GM19463 (cell line): Measurements from ENCODE around the gene CPS1.

ENCODE experiments used
- ATAC-seq: cut with Tn5 transposase; IDR thresholded peaks from one replicate; pipeline ENCODE4 v1.9.1; 2021; ENCODE audit warnings: mild to moderate bottlenecking, moderate library complexity; ENCODE audit not compliant: unreplicated experiment

CPS1 gene

GRCh38 chr2:210604666-210605065 is 48.3 kb downstream of the CPS1 start:
- ATAC-seq: no peak

- no peak for ATAC-seq
Observed at GRCh38 chr2:210606001-210606400, 49.6 kb downstream of the CPS1 start.

GRCh38 chr2:210611466-210611865 is 55.1 kb downstream of the CPS1 start:
- ATAC-seq: peak; percentile 57

GRCh38 chr2:210616074-210616473 is 59.7 kb downstream of the CPS1 start:
- ATAC-seq: no peak

- ATAC-seq: peak; percentile 8
Observed at GRCh38 chr2:210617318-210617717, 60.9 kb downstream of the CPS1 start.

GRCh38 chr2:210617732-210618330 is 61.4 kb downstream of the CPS1 start:
- ATAC-seq: peak; percentile 73

- ATAC-seq: no peak
Observed at GRCh38 chr2:210620456-210620855, 64.1 kb downstream of the CPS1 start.

- ATAC-seq: no peak
Observed at GRCh38 chr2:210623506-210623905, 67.1 kb downstream of the CPS1 start.

- no peak for ATAC-seq
Observed at GRCh38 chr2:210626849-210627248, 70.5 kb downstream of the CPS1 start.

- ATAC-seq: no peak
Observed at GRCh38 chr2:210630873-210631560, 74.6 kb downstream of the CPS1 start.

- ATAC-seq: no peak
Observed at GRCh38 chr2:210633699-210634098, 77.3 kb downstream of the CPS1 start.

GRCh38 chr2:210635257-210635656 is 78.9 kb downstream of the CPS1 start:
- no peak for ATAC-seq

GRCh38 chr2:210642333-210642732 is 85.9 kb downstream of the CPS1 start:
- no peak for ATAC-seq

GRCh38 chr2:210647151-210647550 is 90.8 kb downstream of the CPS1 start:
- ATAC-seq: no peak

- no peak for ATAC-seq
Observed at GRCh38 chr2:210654091-210654490, 97.7 kb downstream of the CPS1 start.

- ATAC-seq: no peak
Observed at GRCh38 chr2:210655229-210655975, 99.0 kb downstream of the CPS1 start.

- ATAC-seq: no peak
Observed at GRCh38 chr2:210657874-210658273, 101.5 kb downstream of the CPS1 start.

GRCh38 chr2:210660751-210661150 is 104.4 kb downstream of the CPS1 start:
- ATAC-seq: no peak

- no peak for ATAC-seq
Observed at GRCh38 chr2:210662560-210662959, 106.2 kb downstream of the CPS1 start.

- ATAC-seq: no peak
Observed at GRCh38 chr2:210663631-210664089, 107.3 kb downstream of the CPS1 start.

- ATAC-seq: no peak
Observed at GRCh38 chr2:210667711-210668110, 111.3 kb downstream of the CPS1 start.

- no peak for ATAC-seq
Observed at GRCh38 chr2:210671065-210671464, 114.7 kb downstream of the CPS1 start.
